Gastroesophageal sphincter (tissue), 4 donors: ENCODE measurements around the gene INSM1. TPM values are rescaled to one million over a fixed set of nuclear protein-coding genes. Genes with fewer than 3 reads are reported as not detected.

Experiments used
- ATAC-seq: fragments of 150-250 bp; one replicate; pipeline ENCODE4 v1.9.1; 2016; ENCODE audit warnings: mild to moderate bottlenecking, moderate library complexity
- H3K27ac ChIP-seq, 4 donors: fragments of 200-600 bp; sonication (generic) in 3 of 4; 1 replicate in 3 of 4; 2 replicates in 1 of 4; pipeline ENCODE4 v1.5.1; 2016 to 2019
- H3K27me3 ChIP-seq: fragments of 200-600 bp; sonication (generic); one replicate; pipeline ENCODE4 v1.5.1; 2019
- H3K36me3 ChIP-seq, 2 donors: fragments of 200-600 bp; sonication (generic); one replicate each; pipeline ENCODE4 v1.5.1; 2019; ENCODE audit warnings: control low read depth in 1 of 2
- H3K4me1 ChIP-seq, 3 donors: fragments of 200-600 bp; sonication (generic); 1 replicate in 2 of 3; 2 replicates in 1 of 3; pipeline ENCODE4 v1.5.1; 2016 to 2019; ENCODE audit warnings: control low read depth in 2 of 3
- H3K4me3 ChIP-seq, 2 donors: fragments of 200-600 bp; sonication (generic); one replicate each; pipeline ENCODE4 v1.5.1; 2019; ENCODE audit warnings: mild to moderate bottlenecking in 1 of 2, moderate library complexity in 1 of 2
- H3K9me3 ChIP-seq, 3 donors: fragments of 200-600 bp; sonication (generic); one replicate each; pipeline ENCODE4 v1.5.1; 2017 to 2019; ENCODE audit warnings: control low read depth in 2 of 3
- EP300 ChIP-seq: sonication (generic); formaldehyde crosslinking; IDR thresholded peaks from one replicate; pipeline ENCODE4 v1.6.1; 2017; ENCODE audit warnings: antibody characterized with exemption, mild to moderate bottlenecking
- POLR2A ChIP-seq, 2 donors: fragments of 450-650 bp; IDR thresholded peaks; one replicate each; pipeline ENCODE4 v1.6.1; 2017; ENCODE audit warnings: antibody characterized with exemption in 2 of 2, mild to moderate bottlenecking in 2 of 2, moderate library complexity in 1 of 2
- POLR2AphosphoS5 ChIP-seq: sonication (generic); formaldehyde crosslinking; IDR thresholded peaks from one replicate; pipeline ENCODE4 v1.6.1; 2017; ENCODE audit warnings: antibody characterized with exemption
- WGBS, 2 donors: methylation state at CpG; one replicate each; pipeline ENCODE4 v1.1.5; 2018; ENCODE audit warnings: low coverage in 1 of 2; 5-methylcytosine and 5-hydroxymethylcytosine counted together
- total RNA-seq, 4 donors: library from RNA; depleted of rRNA; stranded (reverse); fragments of >200 nt; gene quantifications; one replicate each; pipeline ENCODE4 v1.1.0, GENCODE V29; 2016
- TF ChIP-seq, protein P1 (sequence below), 4 experiments: fragments of 200-600 bp in 2 of 4; fragments of 450-650 bp in 2 of 4; sonication (generic) in 1 of 4; IDR thresholded peaks; one replicate each; pipeline ENCODE4 v1.5.1; 2017 to 2019; ENCODE audit warnings: antibody characterized with exemption in 4 of 4, mild to moderate bottlenecking in 2 of 4, moderate library complexity in 2 of 4

The INSM1 gene
- total RNA-seq, 4 donors from 2014 or later: 0.15 TPM; not detected in 3

GRCh38 chr20:20371681-20372080 lies 3.8 kb downstream of the INSM1 start:
- Histone ChIP-seq H3K27me3 (peaks cover 96% of the 10 kb centered on the region), H3K4me1 (peaks cover 0 to 33% (median 9%) of the 10 kb centered on the region in 3 donors), H3K27ac (no peak overlapping the region), H3K9me3 (no peaks in the 10 kb centered on the region), H3K36me3 (no peaks in the 10 kb centered on the region), H3K4me3 (no peak overlapping the region)
- 9 to 14% methylated on average over 1 to 3 of the region's 3 CpGs for WGBS, 2 donors
- TF ChIP-seq POLR2AphosphoS5 (no peak), EP300 (no peak), POLR2A (IDR thresholded peaks at IDR 0.05) (no peak)
- TF ChIP-seq, protein P1, sequence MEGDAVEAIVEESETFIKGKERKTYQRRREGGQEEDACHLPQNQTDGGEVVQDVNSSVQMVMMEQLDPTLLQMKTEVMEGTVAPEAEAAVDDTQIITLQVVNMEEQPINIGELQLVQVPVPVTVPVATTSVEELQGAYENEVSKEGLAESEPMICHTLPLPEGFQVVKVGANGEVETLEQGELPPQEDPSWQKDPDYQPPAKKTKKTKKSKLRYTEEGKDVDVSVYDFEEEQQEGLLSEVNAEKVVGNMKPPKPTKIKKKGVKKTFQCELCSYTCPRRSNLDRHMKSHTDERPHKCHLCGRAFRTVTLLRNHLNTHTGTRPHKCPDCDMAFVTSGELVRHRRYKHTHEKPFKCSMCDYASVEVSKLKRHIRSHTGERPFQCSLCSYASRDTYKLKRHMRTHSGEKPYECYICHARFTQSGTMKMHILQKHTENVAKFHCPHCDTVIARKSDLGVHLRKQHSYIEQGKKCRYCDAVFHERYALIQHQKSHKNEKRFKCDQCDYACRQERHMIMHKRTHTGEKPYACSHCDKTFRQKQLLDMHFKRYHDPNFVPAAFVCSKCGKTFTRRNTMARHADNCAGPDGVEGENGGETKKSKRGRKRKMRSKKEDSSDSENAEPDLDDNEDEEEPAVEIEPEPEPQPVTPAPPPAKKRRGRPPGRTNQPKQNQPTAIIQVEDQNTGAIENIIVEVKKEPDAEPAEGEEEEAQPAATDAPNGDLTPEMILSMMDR (IDR thresholded peaks at IDR 0.05): no peak
- no peak for ATAC-seq

DNA sequence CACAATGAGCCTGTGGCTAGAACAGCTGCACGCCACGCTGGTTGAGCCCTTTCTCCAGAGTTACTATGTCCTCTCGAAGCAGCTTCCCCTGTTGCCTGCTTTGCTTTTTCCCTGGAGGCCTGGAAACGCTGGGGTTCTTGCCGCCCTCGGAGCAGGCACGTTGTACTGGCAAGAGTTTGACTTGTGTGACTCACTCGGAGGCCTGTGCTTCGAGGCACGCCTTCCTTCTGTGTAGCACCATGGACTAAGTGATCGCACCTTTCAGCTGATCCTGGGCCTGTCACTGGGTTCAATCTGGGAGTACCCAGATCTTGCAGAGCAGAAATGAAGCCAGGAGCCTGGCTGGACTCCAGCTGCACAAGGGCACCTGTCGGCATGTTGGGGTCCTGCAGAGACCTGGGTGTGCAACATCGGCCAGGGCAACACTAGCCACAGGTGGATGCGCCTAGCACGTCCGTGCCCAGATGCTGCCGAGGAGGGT lies 5.2 kb downstream of the INSM1 start:
- H3K4me3 ChIP-seq: no peak overlapping the region
- no peak for TF ChIP-seq EP300
- TF ChIP-seq, protein P1 (IDR thresholded peaks at IDR 0.05): no peak
- TF ChIP-seq POLR2AphosphoS5: no peak
- no peak for TF ChIP-seq POLR2A (IDR thresholded peaks at IDR 0.05)
- H3K27me3 ChIP-seq: peaks cover 81% of the 10 kb centered on the region
- H3K36me3 ChIP-seq: no peaks in the 10 kb centered on the region
- 30 to 31% methylated on average over 2 to 7 of the region's 17 CpGs for WGBS, 2 donors
- peaks cover 0 to 18% (median 0%) of the 10 kb centered on the region in 3 donors for H3K4me1 ChIP-seq
- H3K9me3 ChIP-seq: no peaks in the 10 kb centered on the region
- no peak for ATAC-seq
- no peak overlapping the region for H3K27ac ChIP-seq

- no peak for ATAC-seq
- 47 to 60% methylated on average over 4 to 8 of the region's 8 CpGs for WGBS, 2 donors
- peaks cover 62% of the 10 kb centered on the region for H3K27me3 ChIP-seq
These were observed 8.0 kb downstream of the INSM1 start for GRCh38 chr20:20375862-20376261.

DNA sequence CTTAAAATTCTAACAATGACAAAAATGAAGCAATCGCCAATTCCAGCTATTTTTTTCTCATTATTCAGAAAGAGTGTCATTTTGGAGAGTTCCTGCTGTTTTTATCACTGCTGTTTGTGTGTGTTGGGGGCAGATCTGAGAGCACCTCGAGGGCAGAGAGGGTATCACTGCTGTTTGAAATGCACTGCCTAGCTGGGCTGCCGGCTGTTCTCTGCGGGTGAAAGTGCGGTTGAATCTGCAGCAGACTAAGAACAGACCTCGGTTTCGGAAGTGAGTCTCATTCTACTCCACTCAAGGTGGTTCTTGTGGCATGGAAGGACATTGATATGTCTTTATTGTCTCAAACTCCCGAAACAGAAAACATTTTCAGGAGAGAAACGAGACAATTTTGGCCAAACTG lies 18.3 kb downstream of the INSM1 start:
- TF ChIP-seq, protein P1 (IDR thresholded peaks at IDR 0.05): no peak
- TF ChIP-seq POLR2A (IDR thresholded peaks at IDR 0.05) (no peak), POLR2AphosphoS5 (no peak), EP300 (no peak)
- peaks cover 0 to 16% of the 10 kb centered on the region in 2 donors for H3K36me3 ChIP-seq
- peaks cover 33% of the 10 kb centered on the region for H3K27me3 ChIP-seq
- ATAC-seq: no peak
- no peaks in the 10 kb centered on the region for H3K4me1 ChIP-seq
- H3K27ac ChIP-seq: no peak overlapping the region
- WGBS, 2 donors: 39 to 47% methylated on average over 6 to 7 of the region's 9 CpGs
- H3K4me3 ChIP-seq: no peak overlapping the region
- H3K9me3 ChIP-seq: peaks cover 0 to 1% (median 0%) of the 10 kb centered on the region in 3 donors

More at GRCh38 chr20:20375862-20376261, 8.0 kb downstream of the INSM1 start:
- H3K4me3 ChIP-seq: no peak overlapping the region
- no peak for TF ChIP-seq EP300
- TF ChIP-seq, protein P1 (IDR thresholded peaks at IDR 0.05): no peak
- no peaks in the 10 kb centered on the region for H3K4me1 ChIP-seq
- no peaks in the 10 kb centered on the region for H3K36me3 ChIP-seq
- peaks cover 0 to 4% (median 0%) of the 10 kb centered on the region in 3 donors for H3K9me3 ChIP-seq
- no peak overlapping the region for H3K27ac ChIP-seq

- WGBS, 2 donors: 96 to 98% methylated on average over 5 to 9 of the region's 9 CpGs
- TF ChIP-seq, protein P1 (IDR thresholded peaks at IDR 0.05): no peak
- TF ChIP-seq EP300 (no peak), POLR2AphosphoS5 (no peak), POLR2A (IDR thresholded peaks at IDR 0.05) (no peak)
- no peak for ATAC-seq
These were observed 22.5 kb downstream of the INSM1 start for GRCh38 chr20:20390393-20390792.

More at GRCh38 chr20:20390393-20390792, 22.5 kb downstream of the INSM1 start:
- Histone ChIP-seq H3K36me3 (peaks cover 0 to 51% of the 10 kb centered on the region in 2 donors), H3K27ac (no peak overlapping the region), H3K4me1 (no peaks in the 10 kb centered on the region), H3K27me3 (peaks cover 3% of the 10 kb centered on the region), H3K9me3 (no peaks in the 10 kb centered on the region), H3K4me3 (no peak overlapping the region)
